ENCODE measurements around the gene ME2. TPM values are rescaled to one million over a fixed set of nuclear protein-coding genes. Genes with fewer than 3 reads are reported as not detected.

The ME2 gene
- total and polyA plus RNA-seq, 2 donors (not counting 3 experiments of a cell fraction or from before 2014, with no cell fraction given) = 28.6 to 42.4 TPM

Small RNAs within 50 kb of the gene (small RNA-seq; reads per million reads assigned to genes)
- not detected for gene RF00019 (ENCODE audit: insufficient read depth, insufficient read length, low read depth, low replicate concordance)

Other genes with a start within 250 kb of the ME2 start
- not detected in 2 replicates for gene MRO, start 59.1 kb upstream of the ME2 start, total RNA-seq
- gene MRO, start 59.1 kb upstream of the ME2 start, polyA plus RNA-seq = not detected in 2 replicates
- gene ELAC1, start 88.9 kb downstream of the ME2 start, total RNA-seq = 6.0 and 7.6 TPM in 2 replicates
- gene ELAC1, start 88.9 kb downstream of the ME2 start, polyA plus RNA-seq = 3.0 and 3.6 TPM in 2 replicates
- gene SMAD4, start 151.1 kb downstream of the ME2 start, total RNA-seq = 79.3 and 82.8 TPM in 2 replicates
- 63.5 and 65.9 TPM in 2 replicates for gene SMAD4, start 151.1 kb downstream of the ME2 start, polyA plus RNA-seq

All from endothelial cell of umbilical vein (primary cell).